OCI-M2 (cell line): Measurements from ENCODE around the gene MEIS1.

Source experiments
- DNase-seq: peaks from one replicate; lab custom pipeline; 2025; ENCODE audit not compliant: unreplicated experiment; lab: John Stamatoyannopoulos, UW

The MEIS1 gene

GRCh38 chr2:66562304-66562685 lies 127.4 kb downstream of the MEIS1 start:
- DNase-seq, result no peak

GRCh38 chr2:66563473-66563872 lies 128.5 kb downstream of the MEIS1 start:
- no peak for DNase-seq

- DNase-seq, result no peak
Observed at GRCh38 chr2:66565291-66565690, 130.4 kb downstream of the MEIS1 start.

GRCh38 chr2:66566726-66567399 lies 131.9 kb downstream of the MEIS1 start:
- no peak for DNase-seq

GRCh38 chr2:66567729-66568128 lies 132.8 kb downstream of the MEIS1 start:
- no peak for DNase-seq

DNA sequence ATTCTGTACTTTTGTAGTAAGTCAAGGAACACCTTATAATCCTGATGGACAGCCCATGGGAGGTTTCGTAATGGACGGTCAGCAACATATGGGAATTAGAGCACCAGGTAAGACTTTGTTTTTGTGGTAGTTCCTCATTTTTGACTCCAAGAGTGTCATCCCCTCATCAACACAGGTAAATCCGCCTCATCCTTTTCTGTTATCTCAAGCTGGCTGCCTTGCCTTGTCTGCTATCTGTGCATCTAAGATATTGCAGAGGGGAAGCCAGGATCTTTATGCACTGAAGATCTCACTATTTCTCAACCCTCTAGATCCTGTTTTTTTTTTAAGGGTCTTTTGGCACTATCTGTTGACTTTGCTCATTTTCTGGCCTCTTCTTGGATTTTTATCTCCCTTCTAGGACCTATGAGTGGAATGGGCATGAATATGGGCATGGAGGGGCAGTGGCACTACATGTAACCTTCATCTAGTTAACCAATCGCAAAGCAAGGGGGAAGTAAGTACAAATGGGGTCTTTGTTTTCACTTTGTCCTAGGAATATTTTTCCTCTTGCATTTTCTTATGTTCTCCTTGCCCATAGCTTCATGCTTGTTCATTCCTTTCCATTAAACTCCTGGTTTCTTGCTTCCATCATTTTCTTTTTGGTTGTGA lies 133.8 kb downstream of the MEIS1 start:
- DNase-seq, result no peak

GRCh38 chr2:66569321-66569851 lies 134.5 kb downstream of the MEIS1 start:
- DNase-seq, result no peak

DNA sequence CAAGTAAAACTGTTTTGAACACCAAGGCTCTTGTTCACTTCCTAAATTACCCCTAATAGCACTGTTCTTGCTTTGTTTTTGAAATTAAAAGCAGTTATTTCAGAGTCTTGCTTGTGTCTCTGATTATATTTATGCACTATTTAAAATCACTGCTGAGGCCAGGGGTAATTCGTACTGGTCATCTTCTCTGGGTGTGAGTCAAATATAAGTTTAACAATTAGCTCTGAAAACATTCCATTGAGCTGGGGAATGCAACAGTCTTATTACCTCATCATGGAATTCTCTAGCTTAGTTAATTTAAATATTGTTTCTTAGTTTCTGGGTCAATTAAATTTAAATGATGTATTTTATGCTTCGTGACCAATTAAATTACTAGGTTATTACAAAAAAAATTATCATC lies 135.0 kb downstream of the MEIS1 start:
- DNase-seq, result no peak

- DNase-seq, result no peak
Observed at GRCh38 chr2:66570471-66570870, 135.5 kb downstream of the MEIS1 start.

DNA sequence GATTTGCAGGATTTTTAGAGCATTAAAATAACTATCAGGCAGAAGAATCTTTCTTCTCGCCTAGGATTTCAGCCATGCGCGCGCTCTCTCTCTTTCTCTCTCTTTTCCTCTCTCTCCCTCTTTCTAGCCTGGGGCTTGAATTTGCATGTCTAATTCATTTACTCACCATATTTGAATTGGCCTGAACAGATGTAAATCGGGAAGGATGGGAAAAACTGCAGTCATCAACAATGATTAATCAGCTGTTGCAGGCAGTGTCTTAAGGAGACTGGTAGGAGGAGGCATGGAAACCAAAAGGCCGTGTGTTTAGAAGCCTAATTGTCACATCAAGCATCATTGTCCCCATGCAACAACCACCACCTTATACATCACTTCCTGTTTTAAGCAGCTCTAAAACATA lies 137.0 kb downstream of the MEIS1 start:
- no peak for DNase-seq

- DNase-seq, result no peak
Observed at GRCh38 chr2:66572391-66572790, 137.5 kb downstream of the MEIS1 start.

DNA sequence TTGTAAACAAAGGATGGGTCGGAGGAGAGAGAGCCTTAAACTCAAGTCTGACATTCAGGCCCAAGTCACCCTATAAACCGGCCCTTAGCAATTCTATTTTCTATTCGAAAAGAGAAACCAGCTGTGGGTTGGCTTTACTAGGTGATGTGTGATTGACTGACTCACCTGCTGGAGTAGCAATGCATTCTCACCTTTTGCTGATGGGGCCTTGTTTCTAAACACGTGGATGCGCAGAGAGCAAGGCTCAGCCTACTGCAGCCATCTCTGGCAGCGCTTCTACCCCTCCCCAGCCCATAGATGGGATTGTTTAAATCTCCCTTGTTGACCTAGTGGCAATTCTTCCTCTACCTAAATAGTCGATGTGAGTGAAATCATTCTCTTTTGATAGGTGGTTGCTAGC lies 138.5 kb downstream of the MEIS1 start:
- DNase-seq, result no peak

DNA sequence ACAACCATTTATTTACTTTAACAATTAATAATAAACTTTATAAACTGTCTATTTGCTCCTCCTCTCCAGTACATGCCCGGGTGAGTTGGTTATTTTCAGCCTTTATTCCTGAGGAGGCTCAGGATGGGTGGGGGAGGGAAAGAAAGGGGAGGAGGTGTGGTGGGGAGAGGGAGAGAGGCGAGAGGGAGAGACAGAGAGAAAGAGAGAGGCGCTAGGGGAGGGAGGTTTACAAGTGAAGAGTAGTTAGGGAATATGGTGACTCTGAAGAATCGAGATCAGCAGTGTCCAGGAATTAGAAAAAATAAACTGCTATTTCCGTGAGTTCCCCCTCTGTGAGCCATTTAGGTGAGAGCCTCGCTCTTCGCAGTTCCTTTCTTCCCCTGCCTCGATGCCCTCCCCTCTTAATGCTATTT lies 138.9 kb downstream of the MEIS1 start:
- DNase-seq, result no peak

- peak; percentile 53 for DNase-seq
Observed at GRCh38 chr2:66574701-66575624, 140.0 kb downstream of the MEIS1 start.

DNA sequence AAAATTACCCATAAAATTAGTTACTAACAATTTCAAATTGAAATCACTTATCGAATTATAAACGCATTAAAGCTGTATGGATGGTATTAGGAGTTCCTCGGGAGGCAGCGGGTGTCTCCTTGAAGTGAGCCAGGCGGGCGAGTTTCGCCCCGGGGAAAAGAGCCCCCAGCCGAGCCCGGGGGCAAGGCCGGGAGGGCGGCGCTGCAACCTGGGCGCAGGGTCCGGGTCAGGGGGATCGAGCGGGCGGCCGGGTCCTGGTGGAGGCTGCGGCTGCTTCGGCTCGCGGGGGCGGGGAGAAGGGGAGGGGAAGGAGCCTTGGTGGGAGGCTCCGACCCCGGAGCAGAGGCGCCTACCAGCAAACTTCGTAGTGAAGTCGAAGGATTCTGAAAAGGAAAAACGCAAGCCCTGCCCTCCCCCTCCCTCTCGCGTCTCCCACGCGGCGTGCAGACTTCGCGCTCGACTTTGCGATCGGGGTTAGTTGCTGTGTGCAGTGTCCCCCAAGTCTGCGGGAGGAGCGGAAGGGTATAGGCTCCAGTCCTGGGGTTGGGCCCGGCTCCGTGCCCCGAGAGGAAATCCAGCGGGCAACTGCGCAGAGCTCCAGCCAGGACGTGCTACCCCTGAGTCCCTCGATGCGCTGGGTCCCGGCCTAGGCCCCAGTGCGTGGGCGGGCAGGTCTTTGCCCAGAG lies 140.8 kb downstream of the MEIS1 start:
- DNase-seq, result no peak

DNA sequence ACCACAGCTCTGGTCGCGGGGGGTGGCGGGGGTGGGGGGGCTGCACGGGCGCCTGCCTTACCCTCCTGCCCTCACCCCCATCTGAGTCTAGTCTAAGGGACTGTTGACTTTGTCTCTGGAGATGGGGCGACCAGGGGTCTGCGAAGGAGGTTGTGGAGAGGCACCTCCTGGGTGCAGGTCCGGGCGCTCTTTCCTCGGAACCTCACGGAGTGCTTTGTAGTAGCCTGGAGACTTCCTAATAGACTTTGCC lies 141.3 kb downstream of the MEIS1 start:
- DNase-seq, result no peak

GRCh38 chr2:66576561-66577320 lies 141.8 kb downstream of the MEIS1 start:
- no peak for DNase-seq

GRCh38 chr2:66577321-66578053 lies 142.6 kb downstream of the MEIS1 start:
- no peak for DNase-seq

DNA sequence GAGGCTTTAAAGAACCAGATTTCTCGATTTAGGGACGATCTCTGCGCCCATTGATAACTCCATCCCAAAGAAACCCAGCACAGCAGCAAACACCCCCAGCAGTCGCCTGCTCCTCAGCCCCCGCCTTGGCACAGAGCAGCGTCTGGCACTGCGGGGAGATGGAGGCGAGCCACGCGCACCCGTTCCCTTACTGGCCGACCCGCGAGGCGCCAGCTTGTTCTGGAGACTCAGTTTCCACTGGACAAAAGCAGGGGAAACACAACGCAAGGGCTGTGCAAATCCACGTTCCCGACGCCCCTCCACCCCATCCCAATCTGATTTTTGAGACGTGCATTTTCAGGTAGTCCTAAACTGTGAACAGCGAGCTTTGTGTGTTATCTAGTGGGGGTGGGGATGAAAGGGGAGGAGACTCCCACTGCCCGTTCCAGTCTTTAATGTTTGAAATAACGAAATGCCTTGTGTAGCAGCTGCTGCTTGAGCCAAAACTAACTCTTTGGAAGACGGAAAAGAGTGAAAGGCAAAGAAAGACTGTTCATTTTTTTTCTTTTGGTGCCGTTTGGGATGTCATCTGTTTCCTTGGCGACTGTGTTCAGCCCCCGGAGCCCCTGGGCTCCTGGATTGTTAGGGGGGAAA lies 143.2 kb downstream of the MEIS1 start:
- no peak for DNase-seq
